HepG2 (cell line): ENCODE data around the gene ZBTB22. TPM values are rescaled to one million over a fixed set of nuclear protein-coding genes. Genes with fewer than 3 reads are reported as not detected.

Experiments used
- AGO1 ChIP-seq: fragments of 200-400 bp; formaldehyde crosslinking; IDR thresholded peaks from 2 replicates; pipeline ENCODE4 v1.6.1; 2017; ENCODE audit warnings: mild to moderate bottlenecking, low read depth, low read length, moderate library complexity; ENCODE audit not compliant: poor library complexity, severe bottlenecking
- ARNTL ChIP-seq: sonication (generic); formaldehyde crosslinking; IDR thresholded peaks from 2 replicates; pipeline ENCODE4 v1.4.0; 2020; ENCODE audit warnings: mild to moderate bottlenecking, missing genetic modification reagents
- ATF7 ChIP-seq, 2 experiments: fragments of 450-650 bp in 1 of 2; sonication (generic) in 1 of 2; formaldehyde crosslinking in 1 of 2; IDR thresholded peaks; 2 replicates each; pipeline versions ENCODE4 v1.4.0 to v1.6.1; 2016 to 2020; ENCODE audit warnings: antibody characterized with exemption in 1 of 2, mild to moderate bottlenecking in 1 of 2, missing genetic modification reagents in 1 of 2
- CEBPG ChIP-seq: IDR thresholded peaks from 2 replicates; pipeline ENCODE4 v1.6.1; 2016
- MED8 ChIP-seq: sonication (generic); formaldehyde crosslinking; IDR thresholded peaks from 2 replicates; pipeline ENCODE4 v1.8.1; 2023; ENCODE audit warnings: mild to moderate bottlenecking, missing genetic modification reagents; ENCODE audit not compliant: insufficient replicate concordance
- SUZ12 ChIP-seq: fragments of 150-350 bp; IDR thresholded peaks from 2 replicates; pipeline ENCODE4 v1.6.1; 2014; ENCODE audit warnings: low read depth, low read length
- ZNF441 ChIP-seq: sonication (generic); formaldehyde crosslinking; IDR thresholded peaks from 2 replicates; pipeline ENCODE4 v1.7.0; 2021; ENCODE audit warnings: missing genetic modification reagents, borderline replicate concordance
- ZNF543 ChIP-seq: sonication (generic); formaldehyde crosslinking; IDR thresholded peaks from 2 replicates; pipeline ENCODE4 v1.4.0; 2020; ENCODE audit warnings: mild to moderate bottlenecking, missing genetic modification reagents
- ZNF577 ChIP-seq: sonication (generic); formaldehyde crosslinking; IDR thresholded peaks from 2 replicates; pipeline ENCODE4 v1.4.0; 2020; ENCODE audit warnings: mild to moderate bottlenecking, low read depth, missing genetic modification reagents, borderline replicate concordance
- polyA plus RNA-seq, 8 experiments: library from polyadenylated mRNA; depleted of rRNA in 3 of 8; stranded (reverse) in 7 of 8; unstranded in 1 of 8; fragments of >200 nt; fragmentation: Illumina TruSeq in 4 of 8; extraction: Trizol in 4 of 8; gene quantifications; 2 replicates each; pipeline versions ENCODE4 v1.2.1 to v1.2.3, GENCODE V29; 2011 to 2016; ENCODE audit warnings: low read depth in 4 of 8, missing spikeins in 1 of 8, mixed read lengths in 1 of 8; ENCODE audit not compliant: insufficient read depth in 1 of 8
- total RNA-seq, 5 experiments: library from RNA; depleted of rRNA; stranded (reverse); fragments of >200 nt; fragmentation: Illumina TruSeq; extraction: Trizol; gene quantifications; 2 replicates each; pipeline ENCODE4 v1.2.3, GENCODE V29; 2016; ENCODE audit warnings: low read depth in 1 of 5
- TF ChIP-seq, protein P1 (sequence below): sonication (generic); formaldehyde crosslinking; IDR thresholded peaks from 2 replicates; pipeline ENCODE4 v1.8.1; 2023; ENCODE audit warnings: mild to moderate bottlenecking, moderate library complexity, missing genetic modification reagents
- TF ChIP-seq, protein P2 (sequence below): sonication (generic); formaldehyde crosslinking; IDR thresholded peaks from 2 replicates; pipeline ENCODE4 v1.4.0; 2020; ENCODE audit warnings: missing genetic modification reagents, borderline replicate concordance
- TF ChIP-seq, protein P3 (sequence below): sonication (generic); formaldehyde crosslinking; IDR thresholded peaks from 2 replicates; pipeline ENCODE4 v1.5.0; 2020; ENCODE audit warnings: missing genetic modification reagents
- TF ChIP-seq, protein P4 (sequence below), 2 experiments: sonication (generic) in 1 of 2; formaldehyde crosslinking in 1 of 2; IDR thresholded peaks; 2 replicates each; pipeline versions ENCODE4 v1.6.1 to v1.9.0; 2014 to 2022; ENCODE audit warnings: antibody characterized with exemption in 1 of 2, borderline replicate concordance in 1 of 2, inconsistent platforms in 1 of 2, low read depth in 1 of 2, missing genetic modification reagents in 1 of 2
- TF ChIP-seq, protein P5 (sequence below): sonication (generic); formaldehyde crosslinking; IDR thresholded peaks from 2 replicates; pipeline ENCODE4 v1.8.1; 2022; ENCODE audit warnings: mild to moderate bottlenecking, missing genetic modification reagents

ZBTB22 gene
- total and polyA plus RNA-seq, 2 of the 13 experiments (the other 11 are each of a cell fraction or from before 2014, with no cell fraction given) = 8.0 to 10.6 TPM

DNA sequence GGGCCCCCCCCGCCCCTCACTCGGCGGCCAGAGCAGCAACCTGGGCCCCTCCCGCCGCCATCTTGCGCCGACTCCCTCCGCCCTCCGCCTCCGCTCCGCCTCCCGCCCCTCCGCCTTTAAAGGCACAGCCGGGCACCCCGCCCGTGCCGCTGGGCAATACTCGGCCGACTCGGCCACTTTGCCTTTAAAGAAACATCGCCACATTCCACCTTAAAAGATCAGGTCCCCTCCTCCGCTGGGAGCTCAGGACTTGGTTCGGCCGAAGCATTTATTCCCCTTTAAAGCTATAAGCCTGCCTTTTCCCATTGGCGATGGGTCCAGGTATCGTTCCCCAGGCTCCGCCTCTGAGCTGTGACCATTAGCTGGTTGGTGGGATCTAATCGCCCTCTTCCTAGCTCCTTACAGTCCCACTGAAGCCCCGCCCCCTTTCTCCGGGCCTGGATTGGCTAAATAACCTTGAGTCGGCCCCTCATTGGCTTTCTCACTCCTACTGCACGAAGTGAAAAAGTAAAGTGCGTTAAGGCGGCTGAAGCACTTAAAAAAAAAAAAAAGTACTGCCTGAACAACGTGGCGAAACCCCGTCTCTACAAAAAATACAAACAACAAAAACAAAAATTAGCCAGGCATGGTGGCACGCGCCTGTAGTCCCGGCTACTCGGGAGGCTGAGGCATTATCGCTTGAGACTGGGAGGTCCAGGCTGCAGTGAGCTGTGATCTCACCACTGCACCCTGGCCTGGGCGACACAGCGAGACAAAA is at the start of gene ZBTB22 (continued):
- TF ChIP-seq, protein P1, sequence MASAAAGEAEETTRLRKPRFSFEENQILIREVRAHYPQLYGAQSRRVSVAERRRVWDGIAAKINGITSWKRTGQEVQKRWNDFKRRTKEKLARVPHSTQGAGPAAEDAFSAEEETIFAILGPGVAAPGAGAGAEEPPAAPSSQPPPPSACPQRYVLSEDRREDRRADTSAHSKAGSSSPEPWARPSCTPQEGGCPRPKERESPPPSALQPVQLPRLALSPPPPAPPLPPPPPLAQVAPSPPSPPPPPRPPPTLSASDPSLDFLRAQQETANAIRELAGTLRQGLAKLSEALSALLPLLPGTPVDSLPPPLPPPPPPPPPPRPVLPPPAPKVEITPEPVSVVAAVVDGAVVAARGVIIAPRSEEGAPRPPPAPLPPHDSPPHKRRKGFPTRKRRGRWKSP (CRISPR knock-in tag) = no peak
- TF ChIP-seq ATF7 (IDR thresholded peaks at IDR 0.05) (no peak), ATF7 (CRISPR knock-in tag; IDR thresholded peaks at IDR 0.05) (no peak), ARNTL (CRISPR knock-in tag) (no peak; the same call in 1 of the 2 replicates), ZNF577 (no peak), MED8 (CRISPR knock-in tag) (no peak), AGO1 (peak; percentile 41), CEBPG (CRISPR knock-in tag) (no peak), ZNF543 (CRISPR knock-in tag) (no peak), ZNF441 (no peak; the same call in 1 of the 2 replicates), SUZ12 (no peak)
- TF ChIP-seq, protein P2, sequence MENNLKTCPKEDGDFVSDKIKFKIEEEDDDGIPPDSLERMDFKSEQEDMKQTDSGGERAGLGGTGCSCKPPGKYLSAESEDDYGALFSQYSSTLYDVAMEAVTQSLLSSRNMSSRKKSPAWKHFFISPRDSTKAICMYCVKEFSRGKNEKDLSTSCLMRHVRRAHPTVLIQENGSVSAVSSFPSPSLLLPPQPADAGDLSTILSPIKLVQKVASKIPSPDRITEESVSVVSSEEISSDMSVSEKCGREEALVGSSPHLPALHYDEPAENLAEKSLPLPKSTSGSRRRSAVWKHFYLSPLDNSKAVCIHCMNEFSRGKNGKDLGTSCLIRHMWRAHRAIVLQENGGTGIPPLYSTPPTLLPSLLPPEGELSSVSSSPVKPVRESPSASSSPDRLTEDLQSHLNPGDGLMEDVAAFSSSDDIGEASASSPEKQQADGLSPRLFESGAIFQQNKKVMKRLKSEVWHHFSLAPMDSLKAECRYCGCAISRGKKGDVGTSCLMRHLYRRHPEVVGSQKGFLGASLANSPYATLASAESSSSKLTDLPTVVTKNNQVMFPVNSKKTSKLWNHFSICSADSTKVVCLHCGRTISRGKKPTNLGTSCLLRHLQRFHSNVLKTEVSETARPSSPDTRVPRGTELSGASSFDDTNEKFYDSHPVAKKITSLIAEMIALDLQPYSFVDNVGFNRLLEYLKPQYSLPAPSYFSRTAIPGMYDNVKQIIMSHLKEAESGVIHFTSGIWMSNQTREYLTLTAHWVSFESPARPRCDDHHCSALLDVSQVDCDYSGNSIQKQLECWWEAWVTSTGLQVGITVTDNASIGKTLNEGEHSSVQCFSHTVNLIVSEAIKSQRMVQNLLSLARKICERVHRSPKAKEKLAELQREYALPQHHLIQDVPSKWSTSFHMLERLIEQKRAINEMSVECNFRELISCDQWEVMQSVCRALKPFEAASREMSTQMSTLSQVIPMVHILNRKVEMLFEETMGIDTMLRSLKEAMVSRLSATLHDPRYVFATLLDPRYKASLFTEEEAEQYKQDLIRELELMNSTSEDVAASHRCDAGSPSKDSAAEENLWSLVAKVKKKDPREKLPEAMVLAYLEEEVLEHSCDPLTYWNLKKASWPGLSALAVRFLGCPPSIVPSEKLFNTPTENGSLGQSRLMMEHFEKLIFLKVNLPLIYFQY = peak; percentile 59; the same call in 1 of the 2 replicates
- TF ChIP-seq, protein P3, sequence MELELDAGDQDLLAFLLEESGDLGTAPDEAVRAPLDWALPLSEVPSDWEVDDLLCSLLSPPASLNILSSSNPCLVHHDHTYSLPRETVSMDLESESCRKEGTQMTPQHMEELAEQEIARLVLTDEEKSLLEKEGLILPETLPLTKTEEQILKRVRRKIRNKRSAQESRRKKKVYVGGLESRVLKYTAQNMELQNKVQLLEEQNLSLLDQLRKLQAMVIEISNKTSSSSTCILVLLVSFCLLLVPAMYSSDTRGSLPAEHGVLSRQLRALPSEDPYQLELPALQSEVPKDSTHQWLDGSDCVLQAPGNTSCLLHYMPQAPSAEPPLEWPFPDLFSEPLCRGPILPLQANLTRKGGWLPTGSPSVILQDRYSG (CRISPR knock-in tag) = peak; percentile 63
- TF ChIP-seq, protein P4, sequence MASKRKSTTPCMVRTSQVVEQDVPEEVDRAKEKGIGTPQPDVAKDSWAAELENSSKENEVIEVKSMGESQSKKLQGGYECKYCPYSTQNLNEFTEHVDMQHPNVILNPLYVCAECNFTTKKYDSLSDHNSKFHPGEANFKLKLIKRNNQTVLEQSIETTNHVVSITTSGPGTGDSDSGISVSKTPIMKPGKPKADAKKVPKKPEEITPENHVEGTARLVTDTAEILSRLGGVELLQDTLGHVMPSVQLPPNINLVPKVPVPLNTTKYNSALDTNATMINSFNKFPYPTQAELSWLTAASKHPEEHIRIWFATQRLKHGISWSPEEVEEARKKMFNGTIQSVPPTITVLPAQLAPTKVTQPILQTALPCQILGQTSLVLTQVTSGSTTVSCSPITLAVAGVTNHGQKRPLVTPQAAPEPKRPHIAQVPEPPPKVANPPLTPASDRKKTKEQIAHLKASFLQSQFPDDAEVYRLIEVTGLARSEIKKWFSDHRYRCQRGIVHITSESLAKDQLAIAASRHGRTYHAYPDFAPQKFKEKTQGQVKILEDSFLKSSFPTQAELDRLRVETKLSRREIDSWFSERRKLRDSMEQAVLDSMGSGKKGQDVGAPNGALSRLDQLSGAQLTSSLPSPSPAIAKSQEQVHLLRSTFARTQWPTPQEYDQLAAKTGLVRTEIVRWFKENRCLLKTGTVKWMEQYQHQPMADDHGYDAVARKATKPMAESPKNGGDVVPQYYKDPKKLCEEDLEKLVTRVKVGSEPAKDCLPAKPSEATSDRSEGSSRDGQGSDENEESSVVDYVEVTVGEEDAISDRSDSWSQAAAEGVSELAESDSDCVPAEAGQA (IDR thresholded peaks at IDR 0.05; ENCODE audit: low read depth) = peak; percentile 49; the same call in 1 of the 2 replicates
- TF ChIP-seq, protein P4 (CRISPR knock-in tag; IDR thresholded peaks at IDR 0.05; ENCODE audit: borderline replicate concordance) = no peak
- TF ChIP-seq, protein P5, sequence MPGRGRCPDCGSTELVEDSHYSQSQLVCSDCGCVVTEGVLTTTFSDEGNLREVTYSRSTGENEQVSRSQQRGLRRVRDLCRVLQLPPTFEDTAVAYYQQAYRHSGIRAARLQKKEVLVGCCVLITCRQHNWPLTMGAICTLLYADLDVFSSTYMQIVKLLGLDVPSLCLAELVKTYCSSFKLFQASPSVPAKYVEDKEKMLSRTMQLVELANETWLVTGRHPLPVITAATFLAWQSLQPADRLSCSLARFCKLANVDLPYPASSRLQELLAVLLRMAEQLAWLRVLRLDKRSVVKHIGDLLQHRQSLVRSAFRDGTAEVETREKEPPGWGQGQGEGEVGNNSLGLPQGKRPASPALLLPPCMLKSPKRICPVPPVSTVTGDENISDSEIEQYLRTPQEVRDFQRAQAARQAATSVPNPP (CRISPR knock-in tag) = no peak
